ENCODE data around the gene FSTL4.

Gene FSTL4

DNA sequence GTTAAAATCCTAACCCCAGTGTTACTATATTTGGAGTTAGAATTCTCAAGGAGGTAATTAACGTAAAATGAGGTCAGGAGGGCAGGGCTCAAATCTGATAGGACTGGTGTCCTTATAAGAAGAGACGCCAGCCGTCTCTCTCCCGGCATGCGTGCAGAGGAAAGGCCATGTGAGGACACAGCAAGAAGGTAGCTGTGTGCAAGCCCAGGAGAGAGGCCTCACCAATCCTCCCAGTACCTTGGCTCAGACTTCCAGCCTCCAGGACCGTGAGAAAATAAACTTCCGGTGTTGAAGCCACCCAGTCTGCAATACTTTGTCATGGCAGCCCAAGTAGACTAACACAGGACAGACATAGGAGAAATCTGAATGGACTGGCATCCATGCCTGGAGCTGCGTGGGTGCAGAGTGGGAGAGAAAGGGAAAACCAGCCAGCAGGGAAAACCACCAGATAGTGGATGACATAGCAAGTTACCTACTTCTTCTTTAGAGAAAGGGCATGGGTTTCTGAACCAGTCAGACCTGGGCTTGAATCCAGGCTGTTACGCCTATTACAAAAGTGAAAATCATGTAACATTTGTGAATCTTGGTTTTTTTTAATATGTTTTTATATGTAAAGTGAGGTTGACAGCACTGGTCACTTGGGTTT lies 89.2 kb downstream of the FSTL4 start:
- FAIRE-seq (no peak), DNase-seq (ENCODE audit: extremely low spot score, insufficient read length, low read depth) (no peak)

DNA sequence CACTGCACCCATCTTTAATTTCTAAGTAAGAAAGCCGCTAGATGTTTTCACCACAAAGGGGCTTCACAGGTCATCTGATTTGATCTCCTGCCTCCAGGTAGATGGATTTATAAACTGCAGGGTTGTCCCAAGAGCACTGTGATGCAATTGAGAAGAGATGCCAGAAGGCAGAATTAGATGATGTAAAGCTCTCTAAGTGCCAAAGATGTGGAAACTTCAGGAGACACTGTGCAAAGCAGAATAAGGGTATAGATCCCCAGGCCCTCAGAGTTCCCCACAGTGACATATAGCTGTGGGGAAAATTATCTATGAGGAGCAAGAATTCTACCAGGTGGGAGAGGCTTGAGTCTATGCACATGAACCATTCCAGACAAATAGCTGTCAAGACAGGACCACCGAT lies 90.5 kb downstream of the FSTL4 start:
- no peak for FAIRE-seq
- DNase-seq (ENCODE audit: extremely low spot score, insufficient read length, low read depth): no peak

DNA sequence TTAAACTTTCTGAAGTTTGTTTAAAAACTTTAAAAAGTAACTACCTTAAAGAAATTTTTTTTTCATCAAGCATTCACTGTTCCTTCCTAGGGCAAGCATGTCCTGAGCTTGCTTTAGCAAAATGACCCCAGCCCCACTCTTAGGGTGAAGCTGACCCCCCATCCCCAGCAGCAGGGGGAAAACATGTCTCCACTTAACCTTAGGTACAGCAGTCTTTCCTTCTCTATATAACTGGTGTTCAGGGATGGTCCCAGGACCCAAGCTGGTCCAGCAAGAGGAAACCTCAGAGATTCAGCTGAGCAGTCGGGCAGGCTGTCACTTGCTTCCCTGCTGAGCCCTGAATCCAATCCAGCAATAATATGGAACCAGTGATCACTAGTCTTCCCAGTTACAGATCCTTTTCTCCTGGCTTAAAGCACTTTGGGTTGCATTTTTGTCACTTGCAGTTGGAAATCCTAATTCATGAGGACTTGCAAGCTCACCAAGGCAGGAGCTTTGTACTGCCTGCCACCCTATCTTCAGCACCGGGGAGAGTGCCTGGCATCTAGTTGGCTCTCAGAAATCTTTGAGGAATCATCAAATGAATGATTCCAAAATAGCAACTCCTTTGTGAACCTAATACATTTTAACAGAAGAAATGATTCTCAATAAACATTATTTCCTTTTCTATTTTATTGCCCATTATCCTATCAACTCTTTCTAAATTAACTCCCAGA lies 91.2 kb downstream of the FSTL4 start:
- no peak for FAIRE-seq
- no peak for DNase-seq (ENCODE audit: extremely low spot score, insufficient read length, low read depth)

DNA sequence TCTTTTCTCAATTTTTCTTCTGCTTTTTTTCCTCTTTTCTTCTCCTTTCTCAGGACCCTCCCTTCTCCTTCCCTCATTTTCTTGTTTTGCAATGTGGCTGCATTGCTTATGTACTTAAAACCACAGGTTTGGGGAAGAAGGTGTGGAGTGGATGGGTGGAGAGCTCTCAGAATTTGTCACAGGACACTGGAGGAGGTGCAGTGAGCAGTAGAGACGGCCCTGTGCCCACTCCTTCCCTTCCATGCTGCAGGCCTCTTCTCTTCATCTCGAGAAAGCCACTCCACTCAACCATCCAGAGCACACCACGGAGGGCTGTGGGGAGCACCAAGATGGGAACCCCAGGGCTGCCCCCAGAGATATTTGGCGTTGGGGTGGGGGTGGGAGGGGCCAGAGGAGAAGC lies 92.3 kb downstream of the FSTL4 start:
- FAIRE-seq: no peak
- no peak for DNase-seq (ENCODE audit: extremely low spot score, insufficient read length, low read depth)

DNA sequence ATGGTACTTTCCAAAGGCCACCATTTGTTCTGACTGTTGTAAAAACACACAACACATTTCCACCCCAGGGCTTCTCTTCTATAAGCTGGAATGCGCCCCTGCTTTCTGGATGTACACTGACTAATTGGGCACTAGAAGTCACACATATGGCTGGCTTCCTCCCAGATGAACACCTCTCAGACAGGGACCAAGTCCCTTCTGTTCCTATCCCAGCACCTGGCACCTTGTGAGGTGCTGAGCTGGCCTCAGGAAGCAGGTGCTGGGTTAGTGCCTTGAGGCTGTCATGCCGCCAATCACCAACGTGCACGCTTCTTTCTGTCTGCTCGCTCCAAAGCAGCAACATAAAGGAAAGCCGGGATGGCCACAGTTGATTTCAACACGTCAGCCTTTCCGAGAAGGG lies 93.2 kb downstream of the FSTL4 start:
- FAIRE-seq (no peak), DNase-seq (ENCODE audit: extremely low spot score, insufficient read length, low read depth) (no peak)

DNA sequence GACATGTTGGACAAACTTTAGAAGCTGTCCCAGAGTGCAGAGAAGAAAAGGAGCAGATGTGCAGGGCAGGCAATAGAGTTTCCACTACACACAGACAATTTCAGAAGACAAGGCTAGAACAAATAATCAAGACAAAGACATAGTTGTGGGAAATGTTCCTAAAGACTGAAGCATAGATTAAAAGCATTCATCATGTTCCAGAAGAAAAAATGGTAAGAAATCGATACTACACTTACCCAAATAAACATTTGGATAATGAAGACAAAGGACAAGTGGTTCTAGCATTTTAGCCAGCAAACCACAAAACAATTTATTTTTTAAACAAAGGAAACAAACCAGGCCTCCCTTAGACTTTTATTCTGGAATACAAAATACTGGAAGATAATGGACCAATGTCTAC lies 97.9 kb downstream of the FSTL4 start:
- DNase-seq (ENCODE audit: extremely low spot score, insufficient read length, low read depth) (no peak), FAIRE-seq (no peak)

DNA sequence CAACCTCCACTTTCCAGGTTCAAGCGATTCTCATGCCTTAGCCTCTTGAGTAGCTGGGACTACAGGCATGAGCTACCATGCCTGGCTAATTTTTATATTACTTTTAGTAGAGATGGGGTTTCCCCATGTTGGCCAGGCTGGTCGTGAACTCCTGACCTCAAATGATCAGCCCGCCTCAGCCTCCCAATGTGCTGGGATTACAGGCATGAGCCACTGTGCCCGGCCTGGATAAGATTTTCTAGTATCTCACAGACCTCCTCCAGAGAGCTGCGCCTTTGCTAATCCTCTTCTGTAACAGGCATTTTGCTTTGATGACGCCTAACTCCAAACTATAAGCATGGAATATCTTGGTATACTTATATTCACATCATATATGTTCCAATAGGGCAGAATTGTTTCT lies 99.4 kb downstream of the FSTL4 start:
- DNase-seq (ENCODE audit: extremely low spot score, insufficient read length, low read depth): no peak
- no peak for FAIRE-seq

DNA sequence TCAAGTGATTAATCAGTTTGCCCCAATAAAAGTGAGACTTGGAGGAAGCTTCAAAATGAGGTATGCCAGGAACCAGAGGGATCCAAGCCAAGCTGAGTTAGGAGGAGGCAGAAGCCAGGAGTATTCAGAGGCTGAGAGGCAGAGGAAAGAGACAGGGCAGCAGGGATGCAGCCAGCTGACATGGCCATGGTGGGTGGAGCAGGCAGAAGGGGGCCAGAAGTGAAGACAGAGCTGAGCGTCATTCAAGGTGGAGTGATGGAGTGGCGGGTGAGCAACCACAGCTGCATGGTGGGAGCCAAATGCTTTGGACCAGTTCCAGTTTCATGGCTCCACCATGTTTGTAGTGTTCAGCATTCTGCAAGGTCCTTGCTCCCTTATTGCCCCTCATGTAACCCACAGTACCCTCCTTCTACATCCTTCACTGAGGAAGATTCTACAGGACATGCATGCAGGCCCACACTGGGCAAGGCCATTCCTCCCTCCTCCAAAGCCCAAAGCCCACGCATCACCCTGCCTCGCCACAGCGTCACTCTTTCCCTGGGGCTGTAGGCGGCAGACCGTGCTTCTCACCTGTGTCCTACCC lies 100.6 kb downstream of the FSTL4 start:
- no peak for DNase-seq (ENCODE audit: extremely low spot score, insufficient read length, low read depth)
- FAIRE-seq: no peak

DNA sequence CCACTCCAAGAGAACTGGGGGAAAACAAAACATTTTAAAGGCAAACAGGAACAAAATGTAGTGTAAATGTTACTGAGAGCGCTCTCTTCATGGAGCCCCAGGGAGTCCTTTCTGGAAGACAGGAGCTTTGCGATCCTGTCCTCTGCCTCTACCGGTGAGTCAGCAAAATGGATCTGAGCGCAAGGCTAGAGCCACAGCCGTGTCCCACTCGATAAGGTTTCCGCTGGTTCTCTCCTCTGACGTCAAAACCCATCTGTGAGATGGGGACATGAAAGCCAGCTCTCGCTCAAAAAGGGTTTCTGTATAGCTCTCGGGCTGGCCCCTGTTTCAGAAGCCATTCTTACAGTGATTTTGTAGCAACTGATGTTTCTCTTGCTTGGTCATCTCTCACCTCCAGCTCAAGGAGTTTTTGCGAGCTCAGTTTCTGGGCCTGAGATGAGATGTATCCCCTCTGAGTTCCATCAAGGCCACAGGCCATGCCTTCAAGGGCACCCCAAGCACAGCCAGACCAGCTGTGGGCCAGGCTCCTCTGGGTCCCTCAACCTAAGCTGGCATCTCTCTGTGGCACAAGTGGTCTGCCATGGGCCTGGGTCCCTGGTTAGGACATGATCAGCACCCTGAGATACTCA lies 101.6 kb downstream of the FSTL4 start:
- no peak for FAIRE-seq
- DNase-seq (ENCODE audit: extremely low spot score, insufficient read length, low read depth): no peak

DNA sequence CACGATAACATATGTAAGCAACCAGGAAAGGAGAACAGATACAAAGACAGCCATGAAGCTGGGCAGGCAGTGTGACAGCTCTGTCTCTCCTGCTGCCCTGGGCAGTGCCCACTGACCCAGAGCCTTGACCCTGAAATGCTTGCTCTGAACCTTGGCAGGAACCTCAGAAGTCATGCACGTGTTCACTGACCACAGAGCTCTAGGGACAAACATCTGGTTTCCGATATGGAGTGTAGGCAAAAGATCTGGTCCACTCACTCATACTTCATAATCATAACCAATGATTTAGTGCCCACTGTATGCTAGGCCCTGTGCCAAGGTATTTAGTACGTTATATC lies 102.6 kb downstream of the FSTL4 start:
- no peak for FAIRE-seq
- no peak for DNase-seq (ENCODE audit: extremely low spot score, insufficient read length, low read depth)

DNA sequence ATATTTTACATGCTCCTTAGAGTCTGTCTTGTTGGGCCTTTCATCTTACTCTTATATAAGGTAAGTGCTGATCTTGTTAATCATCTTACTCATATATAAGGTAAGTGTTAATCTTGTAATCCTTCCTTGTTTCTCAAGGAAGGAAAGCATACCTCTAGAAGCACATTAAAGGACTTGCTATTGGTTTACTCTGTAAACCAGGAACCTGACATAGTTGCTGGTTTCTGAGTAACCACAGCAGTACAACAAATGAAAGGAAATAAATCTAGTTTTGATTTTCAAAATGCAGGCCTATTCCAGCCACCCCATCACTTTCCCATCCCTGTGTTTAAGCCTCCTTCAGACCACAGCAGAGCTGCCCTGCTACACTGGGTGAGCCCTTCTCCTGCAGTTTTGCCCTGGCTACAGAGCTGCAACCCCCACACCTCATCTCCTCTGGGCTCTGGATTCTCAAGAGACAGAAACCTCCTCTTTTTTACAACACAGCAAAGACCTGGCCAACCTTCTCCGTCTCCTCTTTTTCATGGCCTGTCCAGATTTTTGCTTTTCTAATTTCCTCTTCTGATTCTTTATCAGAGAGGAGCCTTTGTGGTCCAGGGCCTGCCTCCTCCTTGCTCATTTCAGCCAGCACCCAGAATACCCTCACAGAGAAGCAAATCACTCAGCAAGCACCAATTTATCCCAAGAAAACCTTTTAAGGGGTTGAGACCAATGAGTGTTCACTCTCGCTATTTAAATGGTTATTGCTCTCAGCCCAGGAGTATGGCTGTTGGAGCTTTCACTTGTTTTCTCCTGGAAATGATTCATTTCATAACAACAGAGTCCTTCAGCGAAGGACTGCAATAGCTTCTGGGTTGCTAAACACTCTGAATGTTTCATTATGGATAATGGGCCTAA lies 103.2 kb downstream of the FSTL4 start:
- DNase-seq (ENCODE audit: extremely low spot score, insufficient read length, low read depth): no peak
- FAIRE-seq: no peak

DNA sequence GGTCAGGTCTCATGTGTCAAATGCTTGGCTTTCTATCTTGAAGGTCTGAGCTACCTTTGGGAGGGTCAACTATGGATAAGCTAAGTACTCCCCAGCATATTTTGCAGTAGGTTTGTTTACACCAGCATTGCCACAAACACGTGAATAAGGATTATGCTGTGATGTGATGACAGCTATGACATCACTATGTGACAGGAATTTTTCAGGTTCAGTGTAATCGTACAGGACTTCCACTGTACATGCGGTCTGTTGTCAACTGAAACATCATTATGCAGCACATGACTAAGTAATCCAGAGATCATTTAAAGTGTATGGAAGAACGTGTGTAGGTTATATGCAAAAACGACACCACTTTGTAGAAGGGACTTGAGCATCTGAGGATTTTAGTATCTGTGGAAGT lies 104.0 kb downstream of the FSTL4 start:
- DNase-seq (ENCODE audit: extremely low spot score, insufficient read length, low read depth) (no peak), FAIRE-seq (no peak)

DNA sequence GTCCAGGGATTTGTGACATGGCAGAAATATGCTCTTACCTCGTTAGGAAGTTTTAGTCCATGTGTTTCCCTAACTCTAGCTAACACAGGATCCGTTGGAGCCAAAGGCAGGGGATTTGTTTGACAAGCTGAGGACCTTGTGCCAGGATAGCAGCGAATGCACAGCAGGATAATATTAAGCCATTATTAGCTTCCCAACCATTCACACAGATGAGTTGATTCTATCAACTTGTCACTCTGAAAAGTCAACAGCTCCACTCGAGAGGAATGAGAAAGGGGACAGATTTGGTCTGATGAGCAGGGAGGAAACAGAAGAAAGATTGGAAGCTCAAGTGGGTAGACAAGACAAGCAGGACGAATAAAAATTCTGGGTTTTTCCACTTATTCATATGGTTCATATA lies 106.2 kb downstream of the FSTL4 start:
- DNase-seq (ENCODE audit: extremely low spot score, insufficient read length, low read depth) (no peak), FAIRE-seq (no peak)

DNA sequence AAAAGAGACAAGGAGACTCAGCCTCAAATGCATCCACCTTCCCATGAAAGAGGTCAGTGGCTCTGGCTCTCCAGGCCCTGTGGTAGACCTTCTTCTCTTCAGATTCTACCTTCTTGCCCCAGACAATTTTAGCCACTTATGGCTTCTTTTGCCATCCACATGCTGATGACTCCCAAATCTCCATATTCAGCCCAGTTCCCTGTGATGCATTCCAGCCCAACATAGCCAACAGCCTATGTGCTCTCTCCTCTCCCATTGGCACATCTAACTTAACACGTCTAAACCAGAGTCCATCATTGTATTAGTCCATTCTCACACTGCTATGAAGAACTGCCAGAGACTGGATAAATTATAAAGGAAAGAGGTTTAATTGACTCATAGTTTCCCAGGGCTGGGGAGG lies 108.8 kb downstream of the FSTL4 start:
- FAIRE-seq (no peak), DNase-seq (ENCODE audit: extremely low spot score, insufficient read length, low read depth) (no peak)

DNA sequence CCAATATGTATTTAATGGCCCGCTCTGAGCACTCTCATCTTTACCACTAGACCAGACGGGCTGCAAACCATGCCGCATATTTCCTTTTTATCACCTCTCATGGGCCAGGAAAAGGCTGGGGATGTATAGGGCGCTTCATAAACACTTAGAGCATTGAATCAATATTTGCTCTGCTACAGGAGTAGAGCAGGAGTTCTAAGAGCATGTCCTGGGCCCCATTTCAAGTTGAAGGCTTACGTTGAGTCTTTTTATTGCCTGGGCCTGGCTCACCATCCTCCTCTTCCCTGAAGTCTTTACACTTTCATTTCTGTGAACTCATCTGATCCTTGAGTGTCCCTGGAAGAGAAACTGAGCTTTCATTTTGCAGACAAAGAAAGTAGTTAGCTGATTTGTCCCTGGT lies 112.4 kb downstream of the FSTL4 start:
- no peak for FAIRE-seq

DNA sequence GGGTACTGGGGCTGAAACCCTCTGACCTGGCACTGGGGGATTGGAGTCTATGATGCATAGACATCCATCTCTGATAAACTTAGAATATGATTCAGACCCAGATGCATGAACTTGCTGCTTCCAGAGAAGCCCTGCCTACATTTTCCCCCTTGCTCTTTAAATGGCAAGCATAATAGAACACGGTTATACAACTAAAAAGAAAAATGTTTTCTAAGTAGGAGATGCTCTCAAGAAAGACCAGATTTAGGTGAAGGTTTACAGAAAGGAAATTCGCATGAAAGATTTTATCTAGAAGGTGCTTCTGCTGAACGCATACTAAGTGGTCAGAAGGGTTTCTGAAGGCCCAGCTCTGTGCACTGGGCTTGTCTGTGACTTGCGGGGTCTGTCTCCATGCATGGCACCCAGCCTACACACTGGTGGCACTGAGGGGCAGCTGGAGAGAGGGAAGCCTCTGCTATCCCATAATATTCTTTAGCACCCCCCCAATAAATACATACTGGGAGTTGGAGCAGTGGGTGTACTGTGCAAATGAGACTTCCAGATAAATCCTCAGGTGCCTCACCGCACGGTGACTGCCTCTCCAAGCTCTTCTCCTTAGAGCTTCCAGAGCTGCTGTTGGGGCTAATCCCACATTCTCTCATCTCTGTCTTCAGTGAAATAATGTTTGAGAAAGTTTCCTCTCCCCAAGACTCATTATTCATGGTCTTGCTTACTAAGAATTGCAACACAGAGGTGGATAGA lies 114.6 kb downstream of the FSTL4 start:
- FAIRE-seq (no peak), DNase-seq (ENCODE audit: extremely low spot score, insufficient read length, low read depth) (no peak)

More for the DNA sequence above, 112.4 kb downstream of the FSTL4 start:
- DNase-seq (ENCODE audit: extremely low spot score, insufficient read length, low read depth): no peak

DNA sequence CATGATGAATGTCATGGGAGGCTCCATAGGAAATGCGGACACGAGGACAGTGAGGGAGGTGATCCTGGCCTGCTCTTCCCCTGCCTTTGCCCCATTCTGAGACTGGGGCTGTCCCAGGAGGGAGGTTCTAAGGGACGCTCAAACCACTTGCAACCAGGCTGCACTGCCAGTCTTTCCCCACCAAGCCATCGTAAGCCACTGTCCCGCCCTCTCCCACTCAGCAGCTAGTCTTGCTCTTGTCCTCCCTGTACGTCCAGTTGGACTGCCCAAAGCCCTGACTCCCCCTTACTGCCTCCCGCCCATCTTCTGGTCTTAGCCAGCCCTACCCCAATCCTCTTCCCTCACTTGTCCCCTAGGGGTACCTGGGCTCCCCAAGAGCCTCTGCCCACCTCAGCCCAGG lies 115.7 kb downstream of the FSTL4 start:
- DNase-seq (ENCODE audit: extremely low spot score, insufficient read length, low read depth) (no peak), FAIRE-seq (no peak)

DNA sequence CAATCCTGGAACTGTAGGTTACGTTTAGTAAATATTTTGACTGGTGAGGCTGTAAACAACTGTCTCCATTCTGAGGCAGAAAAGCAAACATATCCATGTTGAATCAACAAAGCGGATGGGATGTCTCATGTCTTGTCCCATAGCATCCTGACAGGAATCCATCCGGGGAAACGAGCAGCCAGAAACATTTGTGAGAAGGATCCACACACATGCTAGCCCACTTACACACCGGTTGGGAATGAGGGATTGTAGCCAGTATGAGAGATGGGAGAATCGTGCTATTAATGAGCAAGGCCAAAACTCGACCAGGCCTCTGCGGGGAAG lies 117.5 kb downstream of the FSTL4 start:
- DNase-seq (ENCODE audit: extremely low spot score, insufficient read length, low read depth) (no peak), FAIRE-seq (no peak)

DNA sequence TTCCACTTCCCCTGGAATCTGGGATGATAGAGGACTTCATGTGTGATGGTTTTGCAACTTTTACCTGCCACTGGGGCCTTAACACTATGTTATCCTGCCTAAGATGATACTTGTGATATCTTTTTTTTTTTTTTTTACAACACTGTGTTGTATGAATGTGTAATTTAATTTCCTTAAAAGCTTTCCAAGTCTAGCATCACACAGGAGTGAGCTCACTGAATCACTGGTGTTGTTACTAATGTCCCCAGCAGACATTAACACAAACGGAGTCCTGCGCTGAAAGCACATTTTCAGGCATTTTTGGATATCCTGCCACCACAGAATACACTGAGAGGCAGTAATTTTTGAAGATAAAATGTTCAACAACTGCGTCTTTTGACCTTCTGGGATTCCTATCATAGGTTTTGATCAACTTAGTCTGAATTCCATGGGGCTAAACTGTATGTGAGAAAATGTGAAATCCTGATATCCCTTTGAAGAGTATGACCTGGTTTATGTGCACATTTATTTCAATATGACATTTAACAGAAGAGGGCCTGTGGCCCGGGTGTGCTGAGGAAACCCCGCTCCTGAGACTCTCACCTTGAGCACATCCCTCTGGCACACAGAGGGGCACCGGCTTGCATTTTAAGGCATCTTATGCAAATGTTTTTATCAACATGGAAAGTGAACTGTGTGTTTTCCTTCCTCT lies 118.0 kb downstream of the FSTL4 start:
- FAIRE-seq: no peak
- no peak for DNase-seq (ENCODE audit: extremely low spot score, insufficient read length, low read depth)

Measured in GM18507 (cell line).